Measurements from ENCODE around the gene KCNH2.

Gene KCNH2

DNA sequence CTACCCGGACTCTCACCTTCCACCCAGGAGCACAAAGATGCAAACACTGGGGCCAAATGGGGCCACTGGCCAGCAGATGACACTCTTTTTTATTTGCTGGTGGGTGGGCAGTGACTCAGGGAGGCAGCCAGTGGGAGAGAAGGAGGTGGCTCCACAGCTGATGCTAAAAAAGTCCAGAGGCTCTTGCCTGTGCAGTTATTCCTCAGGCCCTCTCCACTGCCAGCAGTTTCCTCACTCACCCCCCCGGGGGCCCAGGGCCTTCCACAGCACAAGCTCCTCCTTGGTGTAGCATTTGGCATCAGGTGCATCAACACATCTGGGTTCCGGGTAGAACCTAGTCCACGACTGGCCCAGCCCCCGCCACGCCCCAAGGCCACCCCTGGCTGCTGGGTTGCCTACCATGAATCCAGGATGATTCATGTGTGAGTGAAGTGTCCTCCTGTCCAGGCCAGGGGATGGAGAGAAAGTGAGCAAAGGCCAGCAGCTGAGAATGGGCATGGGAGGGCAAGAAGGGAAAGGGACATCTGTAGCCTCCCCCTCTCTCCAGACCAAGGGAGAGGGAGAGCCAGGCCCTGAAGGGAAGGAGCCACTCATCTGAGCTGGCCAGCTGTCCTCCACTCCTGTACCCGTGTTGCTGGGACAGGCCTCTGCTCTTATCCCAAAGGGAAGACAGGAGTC is 1.7 kb upstream of the KCNH2 start:
- Histone ChIP-seq H4K20me1 (ENCODE audit: control insufficient read depth, insufficient read depth, low read depth, low read length) (no peaks in the 10 kb centered on the region), H3K4me2 (ENCODE audit: low read length) (no peak overlapping the region), H3K4me3 (ENCODE audit: low read length) (no peak overlapping the region), H3K27ac (ENCODE audit: low read depth, low read length) (no peak overlapping the region), H3K27me3 (ENCODE audit: control insufficient read depth, low read length) (peaks cover 64% of the 10 kb centered on the region), H3K9me2 (replicated peaks; ENCODE audit: control insufficient read depth, low read length) (no peaks in the 10 kb centered on the region), H3K4me1 (ENCODE audit: control insufficient read depth, low read length) (peaks cover 34% of the 10 kb centered on the region), H3K9me3 (ENCODE audit: control insufficient read depth, insufficient read depth, low read length) (no peaks in the 10 kb centered on the region), H3K79me2 (ENCODE audit: control insufficient read depth, low read length) (no peaks in the 10 kb centered on the region), H3K36me3 (ENCODE audit: control insufficient read depth, low read length) (no peaks in the 10 kb centered on the region), H3F3A (ENCODE audit: control insufficient read depth, insufficient read depth) (no peaks in the 10 kb centered on the region)
- TF ChIP-seq, protein P1, sequence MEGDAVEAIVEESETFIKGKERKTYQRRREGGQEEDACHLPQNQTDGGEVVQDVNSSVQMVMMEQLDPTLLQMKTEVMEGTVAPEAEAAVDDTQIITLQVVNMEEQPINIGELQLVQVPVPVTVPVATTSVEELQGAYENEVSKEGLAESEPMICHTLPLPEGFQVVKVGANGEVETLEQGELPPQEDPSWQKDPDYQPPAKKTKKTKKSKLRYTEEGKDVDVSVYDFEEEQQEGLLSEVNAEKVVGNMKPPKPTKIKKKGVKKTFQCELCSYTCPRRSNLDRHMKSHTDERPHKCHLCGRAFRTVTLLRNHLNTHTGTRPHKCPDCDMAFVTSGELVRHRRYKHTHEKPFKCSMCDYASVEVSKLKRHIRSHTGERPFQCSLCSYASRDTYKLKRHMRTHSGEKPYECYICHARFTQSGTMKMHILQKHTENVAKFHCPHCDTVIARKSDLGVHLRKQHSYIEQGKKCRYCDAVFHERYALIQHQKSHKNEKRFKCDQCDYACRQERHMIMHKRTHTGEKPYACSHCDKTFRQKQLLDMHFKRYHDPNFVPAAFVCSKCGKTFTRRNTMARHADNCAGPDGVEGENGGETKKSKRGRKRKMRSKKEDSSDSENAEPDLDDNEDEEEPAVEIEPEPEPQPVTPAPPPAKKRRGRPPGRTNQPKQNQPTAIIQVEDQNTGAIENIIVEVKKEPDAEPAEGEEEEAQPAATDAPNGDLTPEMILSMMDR (IDR thresholded peaks at IDR 0.05; ENCODE audit: low read depth, low read length, poor library complexity, severe bottlenecking) = no peak
- 0 out of 2 replicates have a peak, but pooled peaks have one; percentile 10 for TF ChIP-seq EZH2phosphoT487 (IDR thresholded peaks at IDR 0.05; ENCODE audit: borderline replicate concordance, low read length)

DNA sequence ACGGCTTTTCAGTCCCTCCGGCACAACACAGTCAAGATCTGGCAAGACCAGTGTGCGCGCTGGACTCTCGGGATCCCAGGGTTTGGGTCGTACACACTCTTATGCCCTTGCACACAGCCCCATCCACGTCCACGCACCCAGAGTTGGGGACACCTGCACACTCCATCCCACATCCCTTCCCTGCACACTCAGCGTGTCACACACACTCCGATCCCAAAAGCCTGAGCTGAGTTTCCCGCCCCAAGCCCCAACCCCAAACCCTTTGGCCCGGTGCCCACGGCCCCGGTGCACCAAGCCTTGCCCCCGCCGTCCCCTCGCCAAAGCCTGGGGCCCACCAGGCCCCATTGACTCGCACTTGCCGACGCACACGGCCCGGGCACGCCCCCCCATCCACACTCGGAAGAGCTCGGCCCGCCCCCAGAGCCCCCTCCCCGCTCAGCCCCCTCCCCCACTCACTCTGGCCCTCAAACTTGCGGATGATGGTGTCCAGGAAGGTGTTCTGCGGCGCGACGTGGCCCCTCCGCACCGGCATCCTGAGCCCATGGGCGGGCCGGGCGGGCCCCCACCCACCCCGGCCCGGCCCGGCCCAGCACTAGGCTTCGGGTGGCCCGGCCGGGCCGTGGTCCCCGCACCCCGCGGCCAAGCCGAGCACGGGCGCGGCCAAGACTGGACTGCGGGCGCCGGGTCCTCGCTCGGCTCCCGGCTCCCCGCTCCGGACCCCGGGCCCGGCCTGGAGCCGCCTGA is 567 bp downstream of the KCNH2 start:
- Histone ChIP-seq H3K27me3 (ENCODE audit: control insufficient read depth, low read length) (peaks cover 51% of the 10 kb centered on the region), H3K79me2 (ENCODE audit: control insufficient read depth, low read length) (no peaks in the 10 kb centered on the region), H3K4me1 (ENCODE audit: control insufficient read depth, low read length) (peaks cover 41% of the 10 kb centered on the region), H3K9me3 (ENCODE audit: control insufficient read depth, insufficient read depth, low read length) (no peaks in the 10 kb centered on the region), H3K27ac (ENCODE audit: low read depth, low read length) (no peak overlapping the region), H4K20me1 (ENCODE audit: control insufficient read depth, insufficient read depth, low read depth, low read length) (no peaks in the 10 kb centered on the region), H3K36me3 (ENCODE audit: control insufficient read depth, low read length) (no peaks in the 10 kb centered on the region), H3F3A (ENCODE audit: control insufficient read depth, insufficient read depth) (no peaks in the 10 kb centered on the region; the same call in 1 of the 2 replicates), H3K4me2 (ENCODE audit: low read length) (peak overlapping the region; percentile 92), H3K9me2 (replicated peaks; ENCODE audit: control insufficient read depth, low read length) (no peaks in the 10 kb centered on the region), H3K4me3 (ENCODE audit: low read length) (peak overlapping the region; percentile 35)
- TF ChIP-seq, protein P1 (IDR thresholded peaks at IDR 0.05; ENCODE audit: low read depth, low read length, poor library complexity, severe bottlenecking) = no peak
- TF ChIP-seq EZH2phosphoT487 (IDR thresholded peaks at IDR 0.05; ENCODE audit: borderline replicate concordance, low read length) = no peak

DNA sequence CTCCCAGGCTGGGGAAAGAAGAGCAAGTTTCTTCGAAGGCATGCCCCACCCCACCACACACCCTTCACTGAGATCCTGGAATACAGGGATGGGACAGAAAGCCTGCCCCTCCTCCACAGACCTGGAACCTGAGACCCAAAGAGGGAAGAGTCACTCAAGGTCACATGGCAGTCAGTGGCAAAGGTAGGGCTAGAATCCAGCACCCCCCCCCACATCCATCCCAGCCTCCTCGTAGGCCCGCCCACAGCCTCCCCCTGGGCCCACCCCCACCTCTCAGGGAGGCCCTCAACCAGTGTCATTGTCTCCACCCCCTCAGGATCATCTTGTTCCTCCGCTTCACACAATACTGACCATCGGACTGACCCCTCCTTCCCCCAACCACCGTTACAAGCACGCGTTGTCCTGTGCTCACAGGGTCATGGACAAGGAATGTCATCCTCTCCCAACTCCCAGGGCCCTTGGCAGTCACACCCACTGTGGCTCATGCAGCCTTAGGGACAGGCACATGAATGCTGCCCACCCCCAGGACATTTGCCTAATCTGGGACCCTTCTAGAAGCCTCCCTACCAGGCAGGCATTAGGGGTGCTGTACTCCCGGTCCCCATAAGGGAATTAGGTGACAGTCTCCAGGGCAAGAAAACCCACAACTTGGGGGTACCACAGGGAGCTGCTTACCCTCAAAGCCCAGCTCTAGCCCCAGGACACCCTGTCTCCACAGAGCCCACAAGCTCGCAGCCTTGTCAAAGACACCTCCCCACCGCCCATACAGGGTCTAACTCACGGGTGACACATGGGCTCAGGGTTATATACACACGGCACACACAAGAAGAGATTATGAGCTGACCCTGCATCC is 1.4 kb downstream of the KCNH2 start:
- Histone ChIP-seq H3K27ac (ENCODE audit: low read depth, low read length) (no peak overlapping the region), H3K4me1 (ENCODE audit: control insufficient read depth, low read length) (peaks cover 41% of the 10 kb centered on the region), H3F3A (ENCODE audit: control insufficient read depth, insufficient read depth) (no peaks in the 10 kb centered on the region; the same call in 1 of the 2 replicates), H3K4me2 (ENCODE audit: low read length) (peak overlapping the region; percentile 92), H4K20me1 (ENCODE audit: control insufficient read depth, insufficient read depth, low read depth, low read length) (no peaks in the 10 kb centered on the region), H3K27me3 (ENCODE audit: control insufficient read depth, low read length) (peaks cover 44% of the 10 kb centered on the region), H3K79me2 (ENCODE audit: control insufficient read depth, low read length) (no peaks in the 10 kb centered on the region), H3K9me2 (replicated peaks; ENCODE audit: control insufficient read depth, low read length) (no peaks in the 10 kb centered on the region), H3K36me3 (ENCODE audit: control insufficient read depth, low read length) (no peaks in the 10 kb centered on the region), H3K4me3 (ENCODE audit: low read length) (peak overlapping the region; percentile 35), H3K9me3 (ENCODE audit: control insufficient read depth, insufficient read depth, low read length) (no peaks in the 10 kb centered on the region)
- TF ChIP-seq EZH2phosphoT487 (IDR thresholded peaks at IDR 0.05; ENCODE audit: borderline replicate concordance, low read length) = no peak
- TF ChIP-seq, protein P1 (IDR thresholded peaks at IDR 0.05; ENCODE audit: low read depth, low read length, poor library complexity, severe bottlenecking) = no peak
